HG02763 (cell line): ENCODE data around the gene PRKAR1B.
"Not testable (repeated sequence)": the region's sequence is repeated elsewhere in the genome, so short reads cannot be mapped to it uniquely, and the experiment has no call there.

ENCODE experiments used
- ATAC-seq: cut with Tn5 transposase; IDR thresholded peaks from one replicate; pipeline ENCODE4 v1.9.1; 2021; ENCODE audit warnings: mild to moderate bottlenecking, moderate library complexity; ENCODE audit not compliant: unreplicated experiment

PRKAR1B gene

DNA sequence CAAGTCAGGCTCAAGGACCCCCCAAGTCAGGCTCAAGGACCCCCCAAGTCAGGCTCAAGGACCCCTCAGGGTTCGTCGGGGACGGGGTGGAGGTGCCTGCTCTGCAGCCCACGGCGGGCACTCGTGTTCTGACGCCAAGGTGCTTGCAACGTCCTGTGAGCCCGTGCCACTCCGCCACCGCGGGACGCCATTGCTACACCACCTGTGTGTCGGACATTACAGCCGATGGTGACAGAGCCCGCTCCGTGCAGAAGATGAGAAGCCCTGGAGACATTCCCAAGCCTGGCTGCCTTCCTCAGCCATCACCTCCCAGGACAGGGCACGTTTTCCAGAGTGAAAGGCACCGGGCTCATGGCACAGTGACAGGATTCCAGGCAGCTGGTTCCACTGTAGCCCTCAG lies 98.3 kb downstream of the PRKAR1B start:
- ATAC-seq, result no peak

DNA sequence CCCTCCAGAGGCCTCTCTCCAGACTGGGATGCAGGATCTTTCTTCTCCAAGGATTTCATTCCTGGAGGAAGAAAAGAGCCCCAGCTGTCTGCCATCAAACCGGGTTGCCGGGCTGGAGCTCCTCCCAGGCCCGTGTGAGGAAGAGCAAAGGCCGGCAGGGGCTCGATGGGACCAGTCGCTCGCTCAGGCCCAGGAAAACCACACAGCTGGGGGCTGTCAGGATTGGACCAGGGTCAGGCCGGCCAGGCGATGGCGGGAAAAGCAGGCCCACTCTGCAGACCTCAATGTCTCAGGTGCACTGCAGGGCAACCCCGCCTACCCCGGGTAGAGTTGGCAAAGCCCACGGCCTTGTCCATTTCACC lies 98.7 kb downstream of the PRKAR1B start:
- ATAC-seq, result no peak

DNA sequence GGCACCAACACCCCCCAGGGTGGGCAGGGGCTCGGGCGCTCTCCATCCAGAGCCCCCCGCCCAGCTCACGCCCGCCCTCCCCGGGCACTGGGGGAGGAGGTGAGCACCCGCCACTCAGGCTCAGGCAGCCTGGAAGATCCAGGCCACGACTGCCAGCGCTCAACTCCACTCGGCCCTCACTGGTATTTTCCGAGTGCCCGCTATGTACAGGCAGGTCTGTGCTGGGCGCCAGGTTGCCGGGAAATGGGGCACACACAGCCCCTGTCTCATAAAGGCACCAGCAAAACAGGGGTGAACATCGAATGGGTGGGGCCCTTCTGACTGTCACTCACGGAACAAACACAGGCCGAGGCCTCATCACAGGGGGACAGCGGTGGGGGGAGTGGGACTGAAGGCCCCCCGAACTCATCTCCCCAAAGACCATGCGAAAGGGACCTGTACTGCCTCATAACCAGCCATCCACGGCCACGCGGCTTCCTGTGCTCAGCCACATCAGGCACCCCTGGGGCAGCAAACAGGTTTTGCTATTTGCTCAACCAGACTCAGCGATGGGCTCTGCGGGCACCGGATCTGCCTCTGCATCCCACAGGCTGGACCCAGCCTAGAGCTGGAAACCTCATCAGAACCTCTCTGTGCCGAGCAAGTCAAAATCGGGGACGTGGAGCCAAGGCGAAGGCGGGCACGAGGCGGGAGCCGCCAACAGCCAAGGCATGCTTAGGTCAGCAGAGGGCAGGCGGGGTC lies 99.2 kb downstream of the PRKAR1B start:
- ATAC-seq, result no peak

DNA sequence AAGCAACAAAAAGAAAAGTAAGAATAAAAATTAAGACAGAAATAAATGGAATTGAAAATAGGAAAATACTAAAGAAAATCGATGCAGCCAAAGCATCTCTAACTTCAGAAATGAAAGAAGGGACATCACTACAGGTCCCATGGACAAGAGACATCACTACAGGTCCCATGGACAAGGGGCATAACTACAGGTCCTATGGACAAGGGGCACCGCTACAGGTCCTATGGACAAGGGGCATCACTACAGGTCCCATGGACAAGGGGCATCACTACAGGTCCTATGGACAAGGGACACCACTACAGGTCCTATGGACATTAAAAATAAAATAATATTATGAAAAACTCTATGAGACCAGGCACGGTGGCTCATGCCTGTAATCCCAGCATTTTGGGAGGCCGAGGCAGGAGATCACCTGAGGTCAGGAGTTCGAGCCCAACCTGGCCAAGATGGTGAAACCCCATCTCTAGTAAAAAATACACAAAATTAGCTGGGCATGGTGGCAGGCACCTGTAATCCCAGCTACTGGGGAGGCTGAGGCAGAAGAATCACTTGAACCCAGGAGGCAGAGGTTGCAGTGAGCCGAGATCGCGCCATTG lies 101.6 kb downstream of the PRKAR1B start:
- ATAC-seq, result no peak

GRCh38 chr7:623464-623863 lies 103.6 kb downstream of the PRKAR1B start:
- no peak for ATAC-seq

DNA sequence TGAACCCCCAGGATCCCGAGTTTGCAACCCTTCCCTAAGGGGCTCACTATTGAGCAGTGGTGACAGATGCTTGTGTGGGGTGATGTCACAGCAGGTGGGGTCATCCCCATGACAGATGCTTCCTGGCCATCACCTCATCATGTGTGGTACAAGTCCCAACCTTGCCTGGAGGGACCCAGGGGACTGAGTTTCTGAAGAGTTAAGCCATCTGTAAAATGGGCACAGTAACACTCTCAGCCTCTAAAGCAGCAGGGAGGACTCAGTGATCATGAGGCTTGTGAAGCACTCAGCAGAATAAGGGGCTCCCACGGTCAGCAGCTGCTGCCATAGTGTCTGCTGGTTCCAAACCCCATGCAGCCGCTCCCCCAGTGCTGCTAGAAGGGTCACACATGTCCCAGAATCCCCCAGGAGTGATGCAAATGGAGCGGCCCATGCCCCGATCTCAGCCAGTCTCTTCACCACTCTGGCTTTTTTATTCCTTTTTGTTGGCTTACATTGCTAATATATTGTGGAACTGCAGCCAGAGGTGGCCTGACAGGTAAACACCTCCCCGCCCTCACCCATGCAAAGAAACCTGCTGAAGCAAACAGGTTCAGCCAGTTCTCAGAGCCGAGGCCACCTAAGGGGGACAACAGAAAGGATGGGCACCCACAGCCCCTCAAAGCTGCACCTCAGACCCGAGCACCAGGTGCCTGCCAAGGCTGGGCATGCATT lies 105.4 kb downstream of the PRKAR1B start:
- no peak for ATAC-seq

- no peak for ATAC-seq
These were observed 106.2 kb downstream of the PRKAR1B start for GRCh38 chr7:620885-621284.

DNA sequence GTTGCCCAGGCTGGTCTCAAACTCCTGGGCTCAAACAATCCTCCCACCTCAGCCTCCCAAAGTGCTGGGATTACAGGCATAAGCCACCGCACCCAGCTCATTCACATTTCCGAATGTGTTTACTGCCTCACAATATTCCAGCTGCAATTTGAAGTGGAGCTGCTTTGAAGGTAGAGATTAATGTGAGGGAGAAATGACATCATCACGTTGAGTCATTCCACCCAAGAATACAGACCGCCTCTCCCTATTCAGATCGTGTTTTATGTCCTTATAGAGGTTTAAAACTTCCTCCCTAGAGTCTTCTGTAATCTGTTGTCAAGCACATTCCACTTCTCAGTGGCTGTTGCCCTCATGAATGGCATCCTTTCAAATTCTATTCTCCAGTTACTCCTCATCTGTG lies 107.0 kb downstream of the PRKAR1B start:
- ATAC-seq, result no peak

GRCh38 chr7:619368-619840 lies 107.7 kb downstream of the PRKAR1B start:
- ATAC-seq, result no peak

DNA sequence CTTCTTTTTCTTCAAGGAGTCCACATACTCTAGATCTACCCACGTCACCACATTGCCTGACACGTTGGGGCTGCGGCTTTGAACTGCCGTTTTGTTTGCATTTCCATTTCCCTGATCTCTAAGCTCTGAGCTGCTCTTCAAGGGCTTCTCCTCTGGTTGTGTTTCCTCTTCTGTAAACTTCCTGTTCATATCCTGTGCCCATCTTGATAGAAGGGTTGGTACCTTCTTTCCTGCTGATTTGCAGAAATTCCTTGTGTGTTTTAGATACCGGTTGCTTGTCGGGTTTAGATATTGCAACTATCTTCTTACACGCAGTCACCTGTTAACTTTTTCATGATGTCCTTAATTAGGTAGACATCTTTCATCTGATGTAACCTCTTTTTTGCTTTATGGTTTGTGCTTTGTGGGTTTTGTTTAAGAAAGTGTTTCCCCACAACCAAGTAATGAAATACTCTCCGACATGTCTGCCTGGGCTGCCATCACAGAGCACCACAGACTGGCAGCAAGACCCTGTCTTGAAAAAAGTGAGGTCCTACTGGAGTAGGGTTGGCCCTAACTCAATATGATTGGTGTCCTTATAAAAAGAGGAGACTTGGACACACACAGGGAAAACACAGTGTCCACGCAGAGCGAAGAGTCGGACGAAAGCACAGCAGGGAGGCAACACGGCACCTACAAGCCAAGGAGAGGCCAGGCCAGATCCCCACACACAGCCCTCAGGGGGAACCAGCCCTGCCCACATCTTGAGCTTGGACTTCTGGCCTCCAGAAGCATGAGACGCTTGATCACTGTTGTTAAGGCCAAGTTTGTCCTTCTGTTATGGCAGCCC lies 108.3 kb downstream of the PRKAR1B start:
- no peak for ATAC-seq

- no peak for ATAC-seq
These were observed 109.2 kb downstream of the PRKAR1B start for GRCh38 chr7:617614-618538.

GRCh38 chr7:613442-614140 lies 113.5 kb downstream of the PRKAR1B start:
- no peak for ATAC-seq

- not testable (repeated sequence) for ATAC-seq
These were observed 115.2 kb downstream of the PRKAR1B start for GRCh38 chr7:611837-612236.

DNA sequence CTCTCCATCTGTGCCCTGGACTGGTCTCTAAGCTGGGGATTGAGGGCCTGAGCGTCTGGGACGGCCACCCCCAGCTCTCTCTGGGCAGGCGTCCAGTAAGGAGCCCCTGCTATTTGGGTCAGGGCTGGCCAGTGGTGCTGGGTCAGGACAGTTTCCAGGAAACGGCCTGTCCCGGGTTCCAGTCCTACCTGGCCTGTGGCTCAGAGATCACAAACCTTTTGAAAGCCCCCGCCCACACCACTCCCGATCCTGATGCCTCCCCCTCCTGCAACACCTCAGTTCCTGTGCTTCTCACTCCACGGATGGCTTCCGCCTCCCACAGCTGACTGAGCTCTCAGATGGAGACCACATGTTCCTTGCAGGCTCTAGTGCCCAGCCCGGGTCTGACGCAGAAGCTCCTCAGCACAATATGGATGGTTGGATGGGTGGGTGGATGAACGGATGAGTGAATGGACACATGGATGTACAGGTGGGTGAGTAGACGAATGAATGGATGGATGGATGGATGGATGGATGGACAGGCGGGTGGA lies 115.7 kb downstream of the PRKAR1B start:
- ATAC-seq, result no peak

GRCh38 chr7:610531-611280 lies 116.4 kb downstream of the PRKAR1B start:
- no peak for ATAC-seq

DNA sequence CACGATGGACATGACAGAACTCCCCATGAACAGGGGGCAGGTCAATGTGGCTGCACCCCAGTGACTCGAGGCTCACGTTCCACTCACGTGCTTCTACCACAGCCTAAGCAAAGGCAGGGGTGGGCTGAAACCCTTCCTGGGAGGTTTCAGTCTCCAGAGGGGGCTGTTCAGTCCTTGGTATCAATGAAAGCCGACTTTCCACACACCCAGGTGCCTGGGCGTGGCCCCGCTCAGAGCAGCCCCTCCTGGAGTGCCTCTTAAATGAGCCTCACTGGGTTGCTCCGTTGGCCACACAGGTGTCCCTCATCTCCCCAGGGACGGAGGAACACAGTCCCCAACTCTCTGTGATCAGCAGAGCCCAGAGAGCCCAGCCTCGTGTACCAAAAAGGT lies 116.9 kb downstream of the PRKAR1B start:
- ATAC-seq, result no peak

- no peak for ATAC-seq
These were observed 117.7 kb downstream of the PRKAR1B start for GRCh38 chr7:609365-609764.

- no peak for ATAC-seq
These were observed 118.1 kb downstream of the PRKAR1B start for GRCh38 chr7:608954-609353.

DNA sequence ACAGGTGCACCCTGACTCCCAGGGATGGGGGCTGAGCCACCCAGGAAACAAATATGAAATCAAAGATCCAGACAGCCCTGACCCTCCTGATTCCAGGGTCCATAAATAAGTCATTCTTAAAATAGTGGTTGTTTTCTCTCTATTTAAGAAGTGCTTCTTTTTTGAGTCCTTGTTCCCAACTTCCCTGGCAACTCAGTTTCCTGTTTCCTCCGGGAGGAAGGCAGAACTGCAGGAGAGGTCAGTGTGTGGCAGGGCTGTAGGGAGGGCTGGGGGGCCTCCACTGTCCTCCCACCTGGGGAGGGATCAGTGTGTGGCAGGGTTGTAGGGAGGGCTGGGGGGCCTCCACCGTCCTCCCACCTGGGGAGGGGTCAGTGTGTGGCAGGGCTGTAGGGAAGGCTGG lies 118.7 kb downstream of the PRKAR1B start:
- no peak for ATAC-seq
